HG03439 (cell line): ENCODE data around the gene RECQL.
"Not testable (repeated sequence)": the region's sequence is repeated elsewhere in the genome, so short reads cannot be mapped to it uniquely, and the experiment has no call there.

Experiments used
- ATAC-seq: cut with Tn5 transposase; IDR thresholded peaks from one replicate; pipeline ENCODE4 v1.9.1; 2021; ENCODE audit warnings: mild to moderate bottlenecking, moderate library complexity; ENCODE audit not compliant: unreplicated experiment

Gene RECQL

DNA sequence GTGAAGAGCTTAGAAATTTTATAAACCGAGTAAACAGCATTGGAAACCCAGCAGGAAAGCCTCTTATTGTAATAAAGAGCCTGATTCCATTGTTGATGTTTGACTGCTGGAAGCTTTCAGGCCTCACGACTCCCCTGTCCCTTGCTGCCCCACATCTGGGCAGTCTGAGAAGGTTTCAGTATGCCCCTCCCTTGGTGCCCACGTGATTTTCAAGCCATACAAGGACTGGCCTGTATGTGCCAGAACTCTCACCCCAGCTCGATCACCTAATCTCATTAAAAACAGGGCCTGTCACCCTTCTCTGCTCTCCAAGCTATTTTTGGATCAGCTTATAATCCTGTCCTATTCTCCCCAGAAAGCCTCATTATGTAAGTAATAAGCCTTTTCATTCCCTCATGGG lies 71.4 kb downstream of the RECQL start:
- no peak for ATAC-seq

DNA sequence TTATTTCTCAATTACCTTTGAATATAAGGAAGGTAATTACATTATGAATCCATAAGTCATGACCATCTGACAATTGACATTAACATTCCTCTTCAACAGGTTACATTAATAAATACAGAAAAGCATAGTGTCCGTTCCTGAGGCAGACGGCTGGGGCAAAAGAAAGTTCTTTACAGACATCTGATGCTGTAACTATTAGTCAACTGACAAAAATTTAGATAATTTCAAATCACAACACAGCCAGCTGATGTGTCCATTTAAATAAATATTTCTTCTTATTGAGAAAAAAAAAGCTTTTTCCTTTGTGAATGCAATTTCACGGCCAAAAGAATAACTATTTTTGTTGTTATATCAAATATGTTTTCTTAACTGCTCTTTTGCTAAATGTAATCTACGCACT lies 73.2 kb downstream of the RECQL start:
- ATAC-seq: no peak

DNA sequence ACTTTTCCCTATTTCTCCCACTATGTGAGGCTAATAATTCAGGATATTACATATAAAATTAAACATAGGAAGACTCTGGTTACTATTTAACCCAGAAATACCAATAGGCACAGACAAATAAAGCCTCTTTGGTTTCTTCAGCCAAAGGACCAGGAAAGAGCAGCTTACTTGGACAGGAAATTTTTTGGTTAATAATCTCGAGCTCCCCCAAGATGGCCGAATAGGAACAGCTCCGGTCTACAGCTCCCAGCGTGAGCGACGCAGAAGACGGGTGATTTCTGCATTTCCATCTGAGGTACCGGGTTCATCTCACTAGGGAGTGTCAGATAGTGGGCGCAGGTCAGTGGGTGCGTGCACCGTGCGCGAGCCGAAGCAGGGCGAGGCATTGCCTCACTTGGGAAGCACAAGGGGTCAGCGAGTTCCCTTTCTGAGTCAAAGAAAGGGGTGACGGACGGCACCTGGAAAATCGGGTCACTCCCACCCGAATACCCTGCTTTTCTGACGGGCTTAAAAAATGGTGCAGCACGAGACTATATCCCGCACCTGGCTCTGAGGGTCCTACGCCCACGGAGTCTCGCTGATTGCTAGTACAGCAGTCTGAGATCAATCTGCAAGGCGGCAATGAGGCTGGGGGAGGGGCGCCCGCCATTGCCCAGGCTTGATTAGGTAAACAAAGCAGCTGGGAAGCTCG lies 82.3 kb downstream of the RECQL start:
- ATAC-seq: not testable (repeated sequence)
